Measurements from ENCODE around the gene PARVB.

The PARVB gene

DNA sequence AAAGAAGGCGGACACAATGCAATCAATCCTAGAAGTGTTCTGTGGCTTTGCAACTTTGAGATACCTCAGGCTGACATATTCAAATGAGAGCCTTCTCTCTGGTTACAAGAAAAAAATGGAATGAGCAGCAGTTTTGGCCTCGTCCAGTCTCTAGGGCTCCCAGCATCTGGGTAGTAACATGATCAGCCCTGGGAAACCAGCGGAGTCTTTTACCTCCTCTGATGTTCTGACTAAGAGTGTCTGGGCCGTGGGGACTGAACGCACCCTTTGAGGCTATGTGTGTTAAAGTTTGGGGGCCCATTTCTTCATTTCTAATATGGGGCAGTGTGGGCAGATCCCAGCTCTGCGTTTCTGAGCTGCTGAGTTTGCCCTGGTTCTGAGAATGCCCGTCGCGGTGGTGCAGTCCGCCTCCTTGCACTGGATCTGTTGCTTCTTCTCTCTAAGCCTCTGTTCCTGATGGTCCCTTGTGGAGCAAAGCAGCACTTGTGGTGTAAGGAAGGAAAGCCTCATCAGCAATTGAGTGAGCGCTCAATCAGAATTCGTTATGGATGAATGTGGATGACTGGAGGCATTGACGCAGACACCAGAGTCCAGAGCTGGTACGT is 8.1 kb downstream of the PARVB start:
- Histone ChIP-seq H3K9me3 (ENCODE audit: low read length) (no peaks in the 10 kb centered on the region), H3K79me2 (ENCODE audit: insufficient read depth, low read length) (peaks cover 69% of the 10 kb centered on the region), H3K4me1 (ENCODE audit: insufficient read depth, low read length, severe bottlenecking) (peaks cover 56% of the 10 kb centered on the region), H3F3A (ENCODE audit: insufficient read depth, low read length) (no peaks in the 10 kb centered on the region), H3K4me3 (ENCODE audit: low read depth, low read length, poor library complexity, severe bottlenecking) (no peak overlapping the region), H3K27ac (ENCODE audit: low read depth, low read length, poor library complexity, severe bottlenecking) (peak overlapping the region; percentile 80), H3K27me3 (ENCODE audit: insufficient read depth, low read length) (no peaks in the 10 kb centered on the region), H3K4me2 (ENCODE audit: low read length) (no peak overlapping the region), H3K9ac (ENCODE audit: low read length) (no peak overlapping the region), H2AFZ (ENCODE audit: low read length) (no peak overlapping the region), H3K9me2 (ENCODE audit: low read depth, low read length) (no peaks in the 10 kb centered on the region), H3K36me3 (ENCODE audit: insufficient read depth, low read length) (peaks cover 12% of the 10 kb centered on the region; the same call in 1 of the 2 replicates), H4K20me1 (ENCODE audit: insufficient read depth, low read length) (no peaks in the 10 kb centered on the region)
- TF ChIP-seq, protein P1, sequence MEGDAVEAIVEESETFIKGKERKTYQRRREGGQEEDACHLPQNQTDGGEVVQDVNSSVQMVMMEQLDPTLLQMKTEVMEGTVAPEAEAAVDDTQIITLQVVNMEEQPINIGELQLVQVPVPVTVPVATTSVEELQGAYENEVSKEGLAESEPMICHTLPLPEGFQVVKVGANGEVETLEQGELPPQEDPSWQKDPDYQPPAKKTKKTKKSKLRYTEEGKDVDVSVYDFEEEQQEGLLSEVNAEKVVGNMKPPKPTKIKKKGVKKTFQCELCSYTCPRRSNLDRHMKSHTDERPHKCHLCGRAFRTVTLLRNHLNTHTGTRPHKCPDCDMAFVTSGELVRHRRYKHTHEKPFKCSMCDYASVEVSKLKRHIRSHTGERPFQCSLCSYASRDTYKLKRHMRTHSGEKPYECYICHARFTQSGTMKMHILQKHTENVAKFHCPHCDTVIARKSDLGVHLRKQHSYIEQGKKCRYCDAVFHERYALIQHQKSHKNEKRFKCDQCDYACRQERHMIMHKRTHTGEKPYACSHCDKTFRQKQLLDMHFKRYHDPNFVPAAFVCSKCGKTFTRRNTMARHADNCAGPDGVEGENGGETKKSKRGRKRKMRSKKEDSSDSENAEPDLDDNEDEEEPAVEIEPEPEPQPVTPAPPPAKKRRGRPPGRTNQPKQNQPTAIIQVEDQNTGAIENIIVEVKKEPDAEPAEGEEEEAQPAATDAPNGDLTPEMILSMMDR (IDR thresholded peaks at IDR 0.05; ENCODE audit: low read length) = no peak
- no peak for TF ChIP-seq EZH2 (IDR thresholded peaks at IDR 0.05; ENCODE audit: borderline replicate concordance, low read length)

DNA sequence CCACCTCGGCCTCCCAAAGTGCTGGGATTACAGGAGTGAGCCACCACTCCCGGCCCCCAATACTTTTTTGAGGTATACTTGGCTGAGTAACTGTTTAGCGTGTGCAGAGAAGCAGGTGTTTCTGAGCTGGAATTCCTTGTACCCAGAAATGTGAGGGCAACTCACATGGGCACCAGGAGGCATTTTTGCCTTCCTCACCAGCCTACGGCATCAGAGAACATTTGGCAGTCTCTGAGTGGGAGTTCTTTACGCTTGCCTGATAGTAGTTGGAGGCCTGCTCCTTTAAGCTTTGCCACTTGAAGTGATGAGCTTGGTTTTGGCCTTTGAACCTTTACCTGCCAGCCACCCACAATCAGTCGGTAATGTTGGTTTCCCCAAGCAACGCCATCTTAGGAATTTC is 9.2 kb downstream of the PARVB start:
- no peak overlapping the region for H3K27ac ChIP-seq (ENCODE audit: low read depth, low read length, poor library complexity, severe bottlenecking)
- H3K4me3 ChIP-seq (ENCODE audit: low read depth, low read length, poor library complexity, severe bottlenecking) = no peak overlapping the region
- peaks cover 62% of the 10 kb centered on the region for H3K79me2 ChIP-seq (ENCODE audit: insufficient read depth, low read length)
- no peak overlapping the region for H3K4me2 ChIP-seq (ENCODE audit: low read length)
- no peak overlapping the region for H3K9ac ChIP-seq (ENCODE audit: low read length)
- H3F3A ChIP-seq (ENCODE audit: insufficient read depth, low read length) = no peaks in the 10 kb centered on the region
- no peak overlapping the region for H2AFZ ChIP-seq (ENCODE audit: low read length)
- no peak for TF ChIP-seq EZH2 (IDR thresholded peaks at IDR 0.05; ENCODE audit: borderline replicate concordance, low read length)
- TF ChIP-seq, protein P1 (IDR thresholded peaks at IDR 0.05; ENCODE audit: low read length) = no peak
- H3K27me3 ChIP-seq (ENCODE audit: insufficient read depth, low read length) = no peaks in the 10 kb centered on the region
- H4K20me1 ChIP-seq (ENCODE audit: insufficient read depth, low read length) = no peaks in the 10 kb centered on the region
- no peaks in the 10 kb centered on the region for H3K9me3 ChIP-seq (ENCODE audit: low read length)
- H3K9me2 ChIP-seq (ENCODE audit: low read depth, low read length) = no peaks in the 10 kb centered on the region
- peaks cover 58% of the 10 kb centered on the region for H3K4me1 ChIP-seq (ENCODE audit: insufficient read depth, low read length, severe bottlenecking)
- H3K36me3 ChIP-seq (ENCODE audit: insufficient read depth, low read length) = peaks cover 12% of the 10 kb centered on the region; the same call in 1 of the 2 replicates

DNA sequence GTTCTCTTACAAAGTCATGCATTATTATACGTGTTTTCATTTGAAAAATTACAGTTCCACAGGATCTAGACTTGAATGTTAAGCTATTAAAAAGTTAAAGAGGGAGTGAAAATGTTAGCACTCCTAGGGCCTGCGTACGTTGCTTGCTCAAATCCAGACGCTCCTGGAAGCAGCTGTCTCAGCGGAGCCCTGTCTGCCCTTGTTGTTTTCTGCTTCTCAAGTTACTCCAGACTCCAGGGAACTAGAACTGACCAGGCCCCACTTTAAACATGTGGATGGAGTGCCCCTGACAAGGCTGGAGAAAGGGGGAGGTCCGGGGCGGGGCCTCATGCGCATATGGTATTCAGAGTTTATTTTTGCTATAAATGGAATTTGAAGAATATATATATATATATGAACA is 9.6 kb downstream of the PARVB start:
- no peak overlapping the region for H3K27ac ChIP-seq (ENCODE audit: low read depth, low read length, poor library complexity, severe bottlenecking)
- no peaks in the 10 kb centered on the region for H3K9me3 ChIP-seq (ENCODE audit: low read length)
- H3F3A ChIP-seq (ENCODE audit: insufficient read depth, low read length) = no peaks in the 10 kb centered on the region
- no peak overlapping the region for H3K9ac ChIP-seq (ENCODE audit: low read length)
- H3K9me2 ChIP-seq (ENCODE audit: low read depth, low read length) = no peaks in the 10 kb centered on the region
- no peak overlapping the region for H3K4me3 ChIP-seq (ENCODE audit: low read depth, low read length, poor library complexity, severe bottlenecking)
- no peak overlapping the region for H3K4me2 ChIP-seq (ENCODE audit: low read length)
- no peak overlapping the region for H2AFZ ChIP-seq (ENCODE audit: low read length)
- peaks cover 12% of the 10 kb centered on the region; the same call in 1 of the 2 replicates for H3K36me3 ChIP-seq (ENCODE audit: insufficient read depth, low read length)
- no peak for TF ChIP-seq EZH2 (IDR thresholded peaks at IDR 0.05; ENCODE audit: borderline replicate concordance, low read length)
- TF ChIP-seq, protein P1 (IDR thresholded peaks at IDR 0.05; ENCODE audit: low read length) = no peak
- no peaks in the 10 kb centered on the region for H3K27me3 ChIP-seq (ENCODE audit: insufficient read depth, low read length)
- peaks cover 58% of the 10 kb centered on the region for H3K79me2 ChIP-seq (ENCODE audit: insufficient read depth, low read length)
- H3K4me1 ChIP-seq (ENCODE audit: insufficient read depth, low read length, severe bottlenecking) = peaks cover 58% of the 10 kb centered on the region
- no peaks in the 10 kb centered on the region for H4K20me1 ChIP-seq (ENCODE audit: insufficient read depth, low read length)

Data from OCI-LY1 (cell line).